ENCODE measurements around the gene STAG1.
"Not testable (repeated sequence)": the region's sequence is repeated elsewhere in the genome, so short reads cannot be mapped to it uniquely, and the experiment has no call there.

Gene STAG1

DNA sequence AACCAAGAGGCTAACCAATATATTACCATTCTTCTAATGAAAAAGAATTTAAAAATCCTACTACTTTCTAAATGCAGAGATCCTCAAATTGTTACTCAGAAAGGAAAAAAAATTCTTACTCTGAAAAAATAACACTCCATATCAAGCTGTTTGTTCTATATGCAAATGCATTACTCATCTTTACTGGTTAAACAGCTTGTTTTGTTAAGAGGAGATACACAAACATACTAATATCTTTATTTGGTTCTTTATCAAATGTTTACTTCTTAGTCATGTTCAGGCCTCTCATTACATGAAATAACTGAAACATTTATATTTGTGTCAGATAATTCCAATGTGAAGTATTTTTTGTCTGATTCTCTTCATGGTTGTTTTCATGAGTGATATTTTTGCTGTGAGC, 355.3 kb downstream of the STAG1 start:
- no peak for DNase-seq (ENCODE audit: low spot score)

DNA sequence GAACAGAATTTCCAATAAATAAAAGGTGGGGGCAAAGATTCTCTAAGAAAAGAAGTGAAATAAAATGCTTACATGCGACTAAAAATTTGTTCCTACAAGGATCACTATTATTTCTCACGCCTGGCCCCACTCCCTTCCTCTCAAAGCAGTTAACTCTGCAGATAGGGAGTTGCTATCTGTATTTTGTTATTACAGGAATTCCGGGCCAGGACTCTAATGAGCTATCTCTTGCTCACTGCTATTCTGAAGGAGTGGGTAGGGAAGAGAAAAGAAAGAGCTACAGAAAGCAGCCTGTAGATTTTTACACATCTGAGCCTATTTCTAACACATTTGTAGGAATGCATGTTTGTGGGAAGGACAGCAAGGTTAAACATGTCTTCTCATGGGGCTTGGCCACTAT, 361.6 kb downstream of the STAG1 start:
- DNase-seq (ENCODE audit: low spot score) = no peak

DNA sequence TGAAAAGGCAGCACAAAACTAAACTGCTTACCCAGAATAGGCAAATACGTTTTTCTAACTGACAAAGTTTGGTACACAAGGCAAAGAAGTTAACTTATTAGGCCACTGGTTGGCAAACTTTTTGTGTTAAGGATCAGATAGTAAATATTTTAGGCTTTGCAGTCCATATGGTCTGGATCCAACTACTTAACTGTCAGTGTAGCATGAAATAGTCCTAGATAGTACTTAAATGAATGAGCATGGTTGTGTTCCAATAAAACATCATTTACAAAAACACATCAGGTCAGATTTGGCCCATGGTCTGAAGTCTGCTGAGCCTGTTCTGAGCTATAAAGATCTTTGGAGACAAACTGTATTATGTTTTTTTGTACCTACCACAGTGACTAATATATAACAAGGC, 365.1 kb downstream of the STAG1 start:
- no peak for DNase-seq (ENCODE audit: low spot score)

GRCh38 chr3:136385457-136385856, 366.7 kb downstream of the STAG1 start:
- no peak for DNase-seq (ENCODE audit: low spot score)

- no peak for DNase-seq (ENCODE audit: low spot score)
Observed at GRCh38 chr3:136381051-136381450, 371.1 kb downstream of the STAG1 start.

DNA sequence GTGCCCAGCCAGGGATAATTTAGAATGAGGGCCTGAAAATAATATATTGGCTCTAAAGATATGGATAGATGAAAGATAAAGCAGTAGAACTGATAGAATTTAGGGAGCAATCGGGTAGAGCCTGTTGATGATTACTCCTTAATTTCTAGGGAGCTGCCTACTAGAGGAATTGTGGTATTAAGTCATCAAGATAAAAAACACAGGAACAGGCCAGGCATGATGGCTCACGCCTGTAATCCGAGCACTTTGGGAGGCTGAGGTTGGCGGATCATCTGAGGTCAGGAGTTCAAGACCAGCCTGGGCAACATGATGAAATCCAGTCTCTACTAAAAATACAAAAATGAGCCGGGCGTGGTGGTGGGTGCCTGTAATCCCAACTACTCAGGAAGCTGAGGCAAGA, 371.6 kb downstream of the STAG1 start:
- no peak for DNase-seq (ENCODE audit: low spot score)

- DNase-seq (ENCODE audit: low spot score) = no peak
Observed at GRCh38 chr3:136378011-136378410, 374.2 kb downstream of the STAG1 start.

DNA sequence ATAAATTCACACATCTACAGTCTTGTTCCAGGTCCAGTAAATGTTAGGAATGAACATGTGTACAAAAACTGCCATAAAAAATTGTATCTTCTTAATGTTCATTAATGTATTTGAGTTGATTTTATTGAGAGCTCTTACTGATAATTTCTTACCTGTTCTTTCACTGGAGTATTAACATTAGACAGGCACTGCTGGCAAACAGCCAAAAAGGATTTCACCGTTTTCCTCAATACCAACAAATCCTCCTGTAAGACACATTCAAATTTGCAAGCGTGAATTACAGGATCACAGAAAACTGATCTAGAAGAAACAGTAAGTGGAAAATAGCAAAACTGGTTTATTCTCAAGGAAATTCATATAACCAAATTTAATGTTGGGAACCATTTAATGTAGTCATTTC, 374.7 kb downstream of the STAG1 start:
- DNase-seq (ENCODE audit: low spot score) = no peak

DNA sequence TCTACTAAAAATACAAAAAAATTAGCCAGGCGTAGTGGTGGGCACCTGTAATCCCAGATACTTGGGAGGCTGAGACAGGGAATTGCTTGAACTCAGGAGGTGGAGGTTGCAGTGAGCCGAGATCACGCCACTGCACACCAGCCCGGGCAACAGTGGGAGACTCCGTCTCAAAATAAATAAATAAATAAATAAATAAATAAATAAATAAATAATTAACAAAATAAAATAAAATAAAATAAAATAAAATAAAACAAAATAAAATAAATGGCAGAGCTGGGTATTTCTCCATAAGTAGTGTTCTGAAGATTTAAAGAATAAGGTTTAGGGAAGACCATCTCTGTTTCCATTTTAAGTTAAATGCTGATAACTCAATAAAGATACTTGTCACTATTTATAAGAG, 376.4 kb downstream of the STAG1 start:
- not testable (repeated sequence) for DNase-seq (ENCODE audit: low spot score)

- DNase-seq (ENCODE audit: low spot score) = no peak
Observed at GRCh38 chr3:136366289-136366688, 385.9 kb downstream of the STAG1 start.

- no peak for DNase-seq (ENCODE audit: low spot score)
Observed at GRCh38 chr3:136353461-136353860, 398.7 kb downstream of the STAG1 start.

- DNase-seq (ENCODE audit: low spot score) = no peak
Observed at GRCh38 chr3:136351905-136352304, 400.3 kb downstream of the STAG1 start.

- no peak for DNase-seq (ENCODE audit: low spot score)
Observed at GRCh38 chr3:136351351-136351750, 400.8 kb downstream of the STAG1 start.

DNA sequence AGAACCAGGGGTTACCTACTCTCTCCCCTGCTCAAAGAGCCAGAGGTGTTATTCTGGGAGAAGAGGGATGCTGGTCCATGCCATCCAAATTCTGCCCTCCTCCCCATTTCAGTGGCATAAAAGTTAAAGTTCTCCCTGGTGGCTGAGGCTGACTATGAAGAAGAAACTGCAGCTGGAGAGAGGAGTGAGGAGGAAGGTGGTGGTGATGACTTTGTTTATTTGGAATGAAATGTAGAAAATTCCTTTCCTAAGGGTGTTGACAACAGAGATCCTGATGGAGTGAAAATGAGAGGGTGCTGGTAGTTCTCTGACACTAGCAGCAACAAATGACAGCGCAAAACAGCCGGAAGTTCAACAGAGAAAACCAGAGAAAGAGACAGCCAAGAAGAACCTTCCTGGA, 401.6 kb downstream of the STAG1 start:
- DNase-seq (ENCODE audit: low spot score) = no peak

GRCh38 chr3:136350132-136350531, 402.0 kb downstream of the STAG1 start:
- no peak for DNase-seq (ENCODE audit: low spot score)

- DNase-seq (ENCODE audit: low spot score) = no peak
Observed at GRCh38 chr3:136346486-136346885, 405.7 kb downstream of the STAG1 start.

GRCh38 chr3:136343873-136344555, 408.2 kb downstream of the STAG1 start:
- no peak for DNase-seq (ENCODE audit: low spot score)

GRCh38 chr3:136343446-136343845, 408.7 kb downstream of the STAG1 start:
- no peak for DNase-seq (ENCODE audit: low spot score)

DNA sequence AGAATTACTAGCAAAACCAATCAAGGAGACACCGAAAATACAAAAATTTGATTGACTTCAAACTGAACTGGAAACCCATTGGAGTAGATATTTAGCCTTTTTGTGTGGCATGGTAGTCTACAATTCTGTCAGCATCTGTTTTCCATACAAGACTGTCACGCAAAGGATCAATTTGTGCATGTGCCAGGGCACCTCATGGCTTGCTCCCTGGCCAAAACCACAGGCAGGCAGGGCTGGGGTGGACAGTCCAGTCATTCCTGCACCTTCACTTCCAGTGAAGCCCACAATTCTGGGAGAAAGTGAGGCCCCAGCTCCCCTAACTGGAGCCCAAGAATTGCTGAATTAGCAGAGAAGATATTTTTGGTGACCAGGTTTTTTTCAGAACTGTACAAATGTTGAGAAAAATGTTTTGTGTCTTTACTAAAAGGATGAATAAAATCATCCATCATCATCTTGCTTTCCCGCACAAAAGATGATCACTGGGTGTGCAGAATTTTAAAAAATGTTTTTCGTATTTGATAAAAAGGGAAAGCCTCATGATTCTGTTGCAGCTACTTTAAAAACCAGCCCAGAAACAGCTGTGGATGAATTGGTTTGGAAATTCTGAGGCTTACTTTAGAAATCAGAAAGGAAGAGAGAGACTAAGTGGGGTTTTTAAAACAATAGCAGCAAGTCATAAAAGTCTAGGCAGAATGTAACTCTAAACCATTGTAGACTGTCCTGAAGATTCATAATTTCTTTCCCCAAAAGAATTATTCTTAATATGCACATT, 415.7 kb downstream of the STAG1 start:
- no peak for DNase-seq (ENCODE audit: low spot score)

DNA sequence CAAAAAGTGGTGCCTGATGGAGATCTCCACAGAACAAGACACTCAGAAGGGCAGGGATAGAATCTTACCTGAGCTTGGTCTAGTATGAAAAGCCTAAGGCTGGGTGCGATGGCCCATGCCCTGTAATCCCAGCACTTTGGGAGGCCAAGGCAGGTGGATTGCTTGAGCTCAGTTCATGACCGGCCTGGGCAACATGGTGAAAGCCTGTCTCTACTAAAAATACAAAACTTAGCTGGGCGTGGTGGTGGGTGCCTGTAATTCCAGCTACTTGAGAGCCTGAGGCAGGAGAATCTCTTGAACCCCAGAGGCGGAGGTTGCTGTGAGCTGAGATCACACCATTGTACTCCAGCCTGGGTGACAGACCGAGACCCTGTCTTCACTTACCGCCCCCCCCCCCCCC, 417.5 kb downstream of the STAG1 start:
- DNase-seq (ENCODE audit: low spot score) = not testable (repeated sequence)

GRCh38 chr3:136334209-136334608, 418.0 kb downstream of the STAG1 start:
- DNase-seq (ENCODE audit: low spot score) = no peak

GRCh38 chr3:136332776-136333175, 419.4 kb downstream of the STAG1 start:
- no peak for DNase-seq (ENCODE audit: low spot score)

DNA sequence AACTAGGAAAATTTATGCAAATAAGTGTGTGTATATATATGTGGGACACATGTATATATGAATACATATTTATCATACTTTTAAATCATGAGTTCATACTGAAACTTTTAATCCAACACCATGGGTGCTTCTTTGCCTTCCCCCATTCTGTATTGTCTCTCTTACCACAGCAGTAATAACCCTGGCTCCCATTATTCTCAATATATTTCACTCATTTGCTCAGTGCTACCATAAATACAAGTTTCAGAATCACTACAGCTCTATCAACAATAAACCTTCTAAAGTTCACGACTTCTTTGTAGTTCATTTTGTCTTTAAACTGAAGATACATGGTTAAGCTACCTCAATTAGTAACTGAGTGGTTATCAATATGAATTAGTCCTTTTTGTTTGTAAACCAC, 419.9 kb downstream of the STAG1 start:
- no peak for DNase-seq (ENCODE audit: low spot score)

GRCh38 chr3:136330900-136331299, 421.3 kb downstream of the STAG1 start:
- DNase-seq (ENCODE audit: low spot score) = no peak

Measured in CD4-positive, alpha-beta T cell treated with Interleukin-6 at 100 ng/mL for 8 hours (primary cell).